ENCODE measurements around the gene LZTS2. TPM values are rescaled to one million over a fixed set of nuclear protein-coding genes. Genes with fewer than 3 reads are reported as not detected.

LZTS2 gene
- total RNA-seq, 6 experiments from 2014 or later: 5.6 to 17.5 (median 11.0) TPM

DNA sequence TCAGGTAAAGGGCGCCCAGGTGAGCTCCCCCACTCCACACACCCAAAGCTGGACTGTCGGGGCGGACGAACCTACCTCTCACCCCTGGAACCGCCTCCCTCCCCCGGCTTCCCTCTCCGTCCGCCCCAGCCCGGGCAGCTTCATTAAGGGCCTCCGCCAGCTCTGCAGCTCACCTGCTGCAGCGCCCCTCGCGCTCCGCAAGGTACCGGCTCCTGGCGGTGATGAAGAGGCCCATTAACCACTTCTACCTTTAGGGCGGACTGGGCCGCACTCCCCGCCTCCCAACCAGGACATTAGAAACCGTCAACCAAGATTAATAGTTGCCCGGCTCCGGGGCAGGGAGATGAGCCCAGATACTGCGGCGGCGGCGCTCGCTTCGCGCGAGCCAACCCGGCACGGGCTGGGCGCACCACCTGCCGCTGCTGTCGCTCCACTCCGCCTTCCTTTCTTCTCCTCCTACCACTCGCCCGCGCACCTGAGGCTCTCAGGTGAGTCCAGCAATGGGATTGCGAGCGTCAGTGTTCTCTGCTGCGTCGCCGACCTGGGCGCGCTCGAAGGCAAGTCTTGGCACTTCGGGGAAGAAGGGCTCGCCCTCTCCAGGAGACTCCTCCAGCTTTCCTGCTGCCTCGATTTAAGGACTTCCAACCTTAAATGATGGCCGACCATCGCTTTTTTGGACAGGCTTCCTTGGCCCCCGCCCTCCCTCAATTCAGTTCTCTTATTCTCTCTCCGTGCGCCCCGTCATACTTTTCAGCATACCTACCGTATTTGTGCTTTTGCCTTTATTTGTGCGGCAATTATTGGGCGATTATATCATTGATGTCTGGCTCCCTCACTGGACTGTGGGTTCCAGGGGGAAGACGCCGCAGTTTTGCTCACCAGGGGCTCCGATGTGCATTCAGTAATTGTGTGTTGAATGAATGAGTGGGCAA lies 48.6 kb downstream of the LZTS2 start:
- WGBS (ENCODE audit: insufficient coverage, low coverage, low lambda C conversion rate, missing lambda C conversion rate): 13% methylated on average over 35 of the region's 62 CpGs
- intact Hi-C loops (cut with DNase I): no loop called here
- H3K4me3 ChIP-seq: no peak overlapping the region

DNA sequence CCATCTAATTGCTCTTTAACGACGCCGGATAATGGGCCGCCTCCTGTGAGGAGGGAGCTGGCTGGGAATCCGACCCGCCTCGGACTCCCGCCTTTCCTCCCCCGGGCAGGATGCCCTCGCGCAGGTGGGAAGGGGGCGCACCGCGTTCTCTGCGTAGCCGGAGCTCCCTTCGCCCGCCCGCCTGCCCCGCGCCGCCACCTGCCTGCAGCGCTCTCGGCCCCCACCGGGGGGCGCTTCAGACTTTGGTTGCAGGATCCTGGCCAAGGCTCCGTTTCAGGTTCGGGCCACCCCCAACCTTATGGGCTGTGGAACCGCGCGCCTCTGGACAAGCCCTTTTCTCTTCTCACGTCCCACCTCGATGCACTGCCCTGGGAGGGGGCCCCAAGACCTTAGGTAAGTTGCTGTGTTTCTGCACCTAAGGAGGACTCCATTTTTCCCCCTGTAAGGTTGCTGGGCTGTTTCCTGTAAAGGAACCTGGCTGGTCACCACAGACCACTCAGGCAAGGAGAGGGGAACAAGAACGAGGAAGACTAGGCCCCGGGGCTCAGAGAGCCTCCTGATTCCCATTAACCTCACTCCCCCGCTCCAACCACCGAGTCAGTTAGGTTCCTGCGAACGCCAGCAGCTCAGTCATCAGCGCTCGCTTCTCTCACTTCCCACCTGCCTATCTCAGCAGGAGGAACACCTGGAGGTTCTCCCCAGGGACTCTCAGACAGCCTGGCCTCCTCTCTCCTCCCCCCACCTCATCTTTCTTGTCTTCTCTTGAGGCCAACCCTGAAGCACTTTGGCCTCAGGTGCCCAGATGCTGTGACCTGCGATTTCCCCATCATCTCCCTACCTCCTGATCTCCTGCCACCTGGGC lies 50.8 kb downstream of the LZTS2 start:
- intact Hi-C loops (cut with DNase I): no loop called here

More for the DNA sequence above, 48.6 kb downstream of the LZTS2 start:
- Histone ChIP-seq H3K9me3 (no peaks in the 10 kb centered on the region), H3K36me3 (no peaks in the 10 kb centered on the region), H3K27me3 (peaks cover 0 to 22% of the 10 kb centered on the region in 2 donors), H3K4me1 (peaks cover 0 to 9% (median 0%) of the 10 kb centered on the region in 4 donors), H3K27ac (no peak overlapping the region)
- no peak for DNase-seq
- ATAC-seq: no peak
- TF ChIP-seq POLR2A (IDR thresholded peaks at IDR 0.05): no peak
- TF ChIP-seq, protein P1, sequence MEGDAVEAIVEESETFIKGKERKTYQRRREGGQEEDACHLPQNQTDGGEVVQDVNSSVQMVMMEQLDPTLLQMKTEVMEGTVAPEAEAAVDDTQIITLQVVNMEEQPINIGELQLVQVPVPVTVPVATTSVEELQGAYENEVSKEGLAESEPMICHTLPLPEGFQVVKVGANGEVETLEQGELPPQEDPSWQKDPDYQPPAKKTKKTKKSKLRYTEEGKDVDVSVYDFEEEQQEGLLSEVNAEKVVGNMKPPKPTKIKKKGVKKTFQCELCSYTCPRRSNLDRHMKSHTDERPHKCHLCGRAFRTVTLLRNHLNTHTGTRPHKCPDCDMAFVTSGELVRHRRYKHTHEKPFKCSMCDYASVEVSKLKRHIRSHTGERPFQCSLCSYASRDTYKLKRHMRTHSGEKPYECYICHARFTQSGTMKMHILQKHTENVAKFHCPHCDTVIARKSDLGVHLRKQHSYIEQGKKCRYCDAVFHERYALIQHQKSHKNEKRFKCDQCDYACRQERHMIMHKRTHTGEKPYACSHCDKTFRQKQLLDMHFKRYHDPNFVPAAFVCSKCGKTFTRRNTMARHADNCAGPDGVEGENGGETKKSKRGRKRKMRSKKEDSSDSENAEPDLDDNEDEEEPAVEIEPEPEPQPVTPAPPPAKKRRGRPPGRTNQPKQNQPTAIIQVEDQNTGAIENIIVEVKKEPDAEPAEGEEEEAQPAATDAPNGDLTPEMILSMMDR (IDR thresholded peaks at IDR 0.05): no peak

DNA sequence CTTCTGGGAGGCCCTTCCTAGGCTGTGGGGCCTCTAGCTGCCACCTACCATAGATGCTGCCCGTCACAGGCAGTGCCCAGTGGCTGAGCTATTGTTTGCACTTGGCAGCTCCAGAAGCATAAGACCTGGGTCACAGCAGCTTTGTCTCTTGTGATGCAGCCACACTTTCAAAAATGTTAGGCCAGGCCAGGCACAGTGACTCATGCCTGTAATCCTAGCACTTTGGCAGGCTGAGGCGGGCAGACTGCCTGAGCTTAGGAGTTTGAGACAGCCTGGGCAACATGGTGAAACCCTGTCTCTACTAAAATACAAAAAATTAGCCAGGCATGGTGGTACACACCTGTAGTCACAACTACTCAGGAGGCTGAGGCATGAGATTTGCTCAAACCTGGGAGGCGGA lies 52.7 kb downstream of the LZTS2 start:
- no peaks in the 10 kb centered on the region for H3K9me3 ChIP-seq
- TF ChIP-seq, protein P1 (IDR thresholded peaks at IDR 0.05): no peak
- H3K27me3 ChIP-seq: peaks cover 0 to 22% of the 10 kb centered on the region in 2 donors
- no peak for ATAC-seq
- DNase-seq: no peak
- no peak overlapping the region for H3K4me3 ChIP-seq
- intact Hi-C loops (cut with DNase I): no loop called here
- H3K27ac ChIP-seq: no peak overlapping the region
- H3K4me1 ChIP-seq: peaks cover 0 to 5% (median 0%) of the 10 kb centered on the region in 4 donors
- no peaks in the 10 kb centered on the region for H3K36me3 ChIP-seq
- WGBS (ENCODE audit: insufficient coverage, low coverage, low lambda C conversion rate, missing lambda C conversion rate): 100% methylated on average over 1 of the region's 3 CpGs

More for the DNA sequence above, 50.8 kb downstream of the LZTS2 start:
- H3K36me3 ChIP-seq: no peaks in the 10 kb centered on the region
- ATAC-seq: peak; percentile 82 to 94 (median 90)
- H3K27me3 ChIP-seq: peaks cover 0 to 22% of the 10 kb centered on the region in 2 donors
- no peaks in the 10 kb centered on the region for H3K9me3 ChIP-seq
- WGBS (ENCODE audit: insufficient coverage, low coverage, low lambda C conversion rate, missing lambda C conversion rate): 11% methylated on average over 10 of the region's 42 CpGs
- peaks cover 0 to 5% (median 0%) of the 10 kb centered on the region in 4 donors for H3K4me1 ChIP-seq
- TF ChIP-seq, protein P1 (IDR thresholded peaks at IDR 0.05): peak; percentile 69 to 82 (median 76)
- no peak for TF ChIP-seq POLR2A (IDR thresholded peaks at IDR 0.05)
- H3K4me3 ChIP-seq: peak overlapping the region in 1 of 3 donors; percentile 19
- H3K27ac ChIP-seq: no peak overlapping the region
- peak; percentile 65 to 74 (median 66) for DNase-seq

DNA sequence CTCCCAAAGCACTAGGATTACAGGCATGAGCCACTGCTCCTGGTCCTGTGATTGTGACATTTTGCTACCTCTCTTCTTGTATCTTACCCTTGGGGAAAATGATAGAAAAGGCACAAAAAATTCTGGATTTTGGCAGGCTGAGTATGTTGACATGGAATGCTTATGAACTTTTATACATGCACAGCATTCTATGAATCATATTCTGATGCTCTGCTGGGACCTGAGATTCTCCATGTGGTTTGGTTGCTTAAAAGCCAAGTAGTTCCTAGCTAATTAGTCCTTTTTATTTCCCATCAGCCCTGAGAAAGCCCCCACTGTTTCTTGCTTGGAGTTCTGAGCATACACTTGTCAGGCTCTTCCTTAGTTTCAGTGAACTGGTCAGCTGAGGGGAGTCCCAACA lies 53.9 kb downstream of the LZTS2 start:
- intact Hi-C loops (cut with DNase I): no loop called here
- TF ChIP-seq, protein P1 (IDR thresholded peaks at IDR 0.05): no peak
- TF ChIP-seq POLR2A (IDR thresholded peaks at IDR 0.05): no peak
- H3K27ac ChIP-seq: no peak overlapping the region
- H3K27me3 ChIP-seq: peaks cover 0 to 14% of the 10 kb centered on the region in 2 donors
- DNase-seq: no peak
- H3K36me3 ChIP-seq: no peaks in the 10 kb centered on the region
- H3K4me1 ChIP-seq: peaks cover 0 to 5% (median 0%) of the 10 kb centered on the region in 4 donors
- H3K9me3 ChIP-seq: no peaks in the 10 kb centered on the region
- ATAC-seq: no peak
- no peak overlapping the region for H3K4me3 ChIP-seq

All from right lobe of liver (tissue), 6 donors.